K562 (cell line): ENCODE results near the gene ATOH1. TPM values are rescaled to one million over a fixed set of nuclear protein-coding genes. Genes with fewer than 3 reads are reported as not detected.

Source experiments
- BHLHE40 ChIP-seq: IDR thresholded peaks from 2 replicates; pipeline ENCODE4 v1.6.1; 2011; ENCODE audit warnings: low read length, improper control_type of control experiment
- FOXK1 ChIP-seq: sonication (generic); formaldehyde crosslinking; IDR thresholded peaks from 2 replicates; pipeline ENCODE4 v1.8.0; 2022; ENCODE audit warnings: missing genetic modification reagents, mild to moderate bottlenecking, borderline replicate concordance
- GABPA ChIP-seq: fragments of 200-800 bp; sonication (Bioruptor generic); conservative IDR thresholded peaks from 2 replicates; pipeline ENCODE4 v1.6.1; 2016; ENCODE audit warnings: low read depth, missing genetic modification characterization, missing compliant biosample characterization
- HDAC3 ChIP-seq: fragments of 450-650 bp; IDR thresholded peaks from 2 replicates; pipeline ENCODE4 v1.6.1; 2018; ENCODE audit warnings: borderline replicate concordance, mild to moderate bottlenecking, moderate library complexity; ENCODE audit not compliant: partially characterized antibody
- OTX1 ChIP-seq: fragments of 450-650 bp; formaldehyde crosslinking; IDR thresholded peaks from 2 replicates; pipeline ENCODE4 v1.4.0; 2022; ENCODE audit warnings: mild to moderate bottlenecking
- PRMT5 ChIP-seq: sonication (generic); formaldehyde crosslinking; IDR thresholded peaks from 2 replicates; pipeline ENCODE4 v1.5.0; 2020; ENCODE audit warnings: missing genetic modification reagents
- TEAD1 ChIP-seq, 2 experiments: fragments of 450-650 bp in 1 of 2; sonication (generic) in 1 of 2; formaldehyde crosslinking; IDR thresholded peaks; 2 replicates each; pipeline versions ENCODE4 v1.4.0 to v1.8.0; 2020 to 2022; ENCODE audit warnings: mild to moderate bottlenecking in 2 of 2, missing genetic modification reagents in 1 of 2
- ZNF212 ChIP-seq: fragments of 450-650 bp; formaldehyde crosslinking; IDR thresholded peaks from 2 replicates; pipeline ENCODE4 v1.4.0; 2020; ENCODE audit warnings: mild to moderate bottlenecking
- ZNF311 ChIP-seq: fragments of 250-450 bp; sonication (Bioruptor Pico); IDR thresholded peaks from 2 replicates; pipeline ENCODE4 v1.4.0; 2020; ENCODE audit warnings: mild to moderate bottlenecking, moderate library complexity
- polyA plus RNA-seq, 8 experiments: library from polyadenylated mRNA; depleted of rRNA in 4 of 8; stranded (reverse) in 5 of 8; unstranded in 3 of 8; fragments of >200 nt; fragmentation: Nextera tagmentation in 2 of 8; fragmentation: Illumina TruSeq in 1 of 8; extraction: Ambion mirVana in 2 of 8; extraction: Trizol in 1 of 8; gene quantifications; 2 replicates each; pipeline versions ENCODE4 v1.2.1 to v1.2.3, GENCODE V29; 2011 to 2014; ENCODE audit warnings: inconsistent platforms in 1 of 8, missing spikeins in 1 of 8
- total RNA-seq, 7 experiments: library from RNA; depleted of rRNA in 6 of 7; stranded (reverse); fragments of >200 nt in 6 of 7; fragmentation: Illumina TruSeq in 2 of 7; extraction: Trizol in 2 of 7; gene quantifications; 2 replicates each; pipeline versions ENCODE4 v1.2.1 to v1.2.3, GENCODE V29; 2011 to 2021; ENCODE audit warnings: low replicate concordance in 1 of 7
- TF ChIP-seq, protein P1 (sequence below): fragments of 250-450 bp; sonication (Bioruptor Pico); IDR thresholded peaks from 2 replicates; pipeline ENCODE4 v1.8.0; 2021; ENCODE audit warnings: moderate library complexity, mild to moderate bottlenecking, inconsistent platforms
- TF ChIP-seq, protein P2 (sequence below): IDR thresholded peaks from 2 replicates; pipeline ENCODE4 v1.6.1; 2012; ENCODE audit warnings: low read depth, low read length, improper control_type of control experiment, borderline replicate concordance
- TF ChIP-seq, protein P3 (sequence below): sonication (generic); formaldehyde crosslinking; IDR thresholded peaks from 2 replicates; pipeline ENCODE4 v1.8.1; 2023; ENCODE audit warnings: mild to moderate bottlenecking, missing genetic modification reagents
- TF ChIP-seq, protein P4 (sequence below): IDR thresholded peaks from 2 replicates; pipeline ENCODE4 v1.6.1; 2016; ENCODE audit warnings: missing genetic modification characterization, missing compliant biosample characterization
- TF ChIP-seq, protein P5 (sequence below): fragments of 250-450 bp; sonication (Bioruptor Pico); IDR thresholded peaks from 2 replicates; pipeline ENCODE4 v1.8.0; 2022; ENCODE audit warnings: moderate library complexity, mild to moderate bottlenecking, inconsistent platforms

Gene ATOH1
- total and polyA plus RNA-seq, 9 of the 15 experiments (the other 6 are each of a cell fraction or from before 2014, with no cell fraction given), result not detected

DNA sequence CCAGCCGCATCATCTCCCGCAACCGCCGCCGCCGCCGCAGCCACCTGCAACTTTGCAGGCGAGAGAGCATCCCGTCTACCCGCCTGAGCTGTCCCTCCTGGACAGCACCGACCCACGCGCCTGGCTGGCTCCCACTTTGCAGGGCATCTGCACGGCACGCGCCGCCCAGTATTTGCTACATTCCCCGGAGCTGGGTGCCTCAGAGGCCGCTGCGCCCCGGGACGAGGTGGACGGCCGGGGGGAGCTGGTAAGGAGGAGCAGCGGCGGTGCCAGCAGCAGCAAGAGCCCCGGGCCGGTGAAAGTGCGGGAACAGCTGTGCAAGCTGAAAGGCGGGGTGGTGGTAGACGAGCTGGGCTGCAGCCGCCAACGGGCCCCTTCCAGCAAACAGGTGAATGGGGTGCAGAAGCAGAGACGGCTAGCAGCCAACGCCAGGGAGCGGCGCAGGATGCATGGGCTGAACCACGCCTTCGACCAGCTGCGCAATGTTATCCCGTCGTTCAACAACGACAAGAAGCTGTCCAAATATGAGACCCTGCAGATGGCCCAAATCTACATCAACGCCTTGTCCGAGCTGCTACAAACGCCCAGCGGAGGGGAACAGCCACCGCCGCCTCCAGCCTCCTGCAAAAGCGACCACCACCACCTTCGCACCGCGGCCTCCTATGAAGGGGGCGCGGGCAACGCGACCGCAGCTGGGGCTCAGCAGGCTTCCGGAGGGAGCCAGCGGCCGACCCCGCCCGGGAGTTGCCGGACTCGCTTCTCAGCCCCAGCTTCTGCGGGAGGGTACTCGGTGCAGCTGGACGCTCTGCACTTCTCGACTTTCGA, 654 bp downstream of the ATOH1 start (continued):
- TF ChIP-seq, protein P1, sequence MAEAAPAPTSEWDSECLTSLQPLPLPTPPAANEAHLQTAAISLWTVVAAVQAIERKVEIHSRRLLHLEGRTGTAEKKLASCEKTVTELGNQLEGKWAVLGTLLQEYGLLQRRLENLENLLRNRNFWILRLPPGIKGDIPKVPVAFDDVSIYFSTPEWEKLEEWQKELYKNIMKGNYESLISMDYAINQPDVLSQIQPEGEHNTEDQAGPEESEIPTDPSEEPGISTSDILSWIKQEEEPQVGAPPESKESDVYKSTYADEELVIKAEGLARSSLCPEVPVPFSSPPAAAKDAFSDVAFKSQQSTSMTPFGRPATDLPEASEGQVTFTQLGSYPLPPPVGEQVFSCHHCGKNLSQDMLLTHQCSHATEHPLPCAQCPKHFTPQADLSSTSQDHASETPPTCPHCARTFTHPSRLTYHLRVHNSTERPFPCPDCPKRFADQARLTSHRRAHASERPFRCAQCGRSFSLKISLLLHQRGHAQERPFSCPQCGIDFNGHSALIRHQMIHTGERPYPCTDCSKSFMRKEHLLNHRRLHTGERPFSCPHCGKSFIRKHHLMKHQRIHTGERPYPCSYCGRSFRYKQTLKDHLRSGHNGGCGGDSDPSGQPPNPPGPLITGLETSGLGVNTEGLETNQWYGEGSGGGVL, result no peak
- TF ChIP-seq, protein P2, sequence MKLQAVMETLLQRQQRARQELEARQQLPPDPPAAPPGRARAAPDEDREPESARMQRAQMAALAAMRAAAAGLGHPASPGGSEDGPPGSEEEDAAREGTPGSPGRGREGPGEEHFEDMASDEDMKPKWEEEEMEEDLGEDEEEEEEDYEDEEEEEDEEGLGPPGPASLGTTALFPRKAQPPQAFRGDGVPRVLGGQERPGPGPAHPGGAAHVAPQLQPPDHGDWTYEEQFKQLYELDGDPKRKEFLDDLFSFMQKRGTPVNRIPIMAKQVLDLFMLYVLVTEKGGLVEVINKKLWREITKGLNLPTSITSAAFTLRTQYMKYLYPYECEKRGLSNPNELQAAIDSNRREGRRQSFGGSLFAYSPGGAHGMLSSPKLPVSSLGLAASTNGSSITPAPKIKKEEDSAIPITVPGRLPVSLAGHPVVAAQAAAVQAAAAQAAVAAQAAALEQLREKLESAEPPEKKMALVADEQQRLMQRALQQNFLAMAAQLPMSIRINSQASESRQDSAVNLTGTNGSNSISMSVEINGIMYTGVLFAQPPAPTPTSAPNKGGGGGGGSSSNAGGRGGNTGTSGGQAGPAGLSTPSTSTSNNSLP, result no peak
- TF ChIP-seq ZNF212, result no peak
- TF ChIP-seq BHLHE40, result no peak
- TF ChIP-seq, protein P3, sequence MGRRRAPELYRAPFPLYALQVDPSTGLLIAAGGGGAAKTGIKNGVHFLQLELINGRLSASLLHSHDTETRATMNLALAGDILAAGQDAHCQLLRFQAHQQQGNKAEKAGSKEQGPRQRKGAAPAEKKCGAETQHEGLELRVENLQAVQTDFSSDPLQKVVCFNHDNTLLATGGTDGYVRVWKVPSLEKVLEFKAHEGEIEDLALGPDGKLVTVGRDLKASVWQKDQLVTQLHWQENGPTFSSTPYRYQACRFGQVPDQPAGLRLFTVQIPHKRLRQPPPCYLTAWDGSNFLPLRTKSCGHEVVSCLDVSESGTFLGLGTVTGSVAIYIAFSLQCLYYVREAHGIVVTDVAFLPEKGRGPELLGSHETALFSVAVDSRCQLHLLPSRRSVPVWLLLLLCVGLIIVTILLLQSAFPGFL (CRISPR knock-in tag), result no peak
- no peak for TF ChIP-seq TEAD1 (CRISPR knock-in tag; IDR thresholded peaks at IDR 0.05)
- no peak for TF ChIP-seq GABPA (tag)
- TF ChIP-seq, protein P4, sequence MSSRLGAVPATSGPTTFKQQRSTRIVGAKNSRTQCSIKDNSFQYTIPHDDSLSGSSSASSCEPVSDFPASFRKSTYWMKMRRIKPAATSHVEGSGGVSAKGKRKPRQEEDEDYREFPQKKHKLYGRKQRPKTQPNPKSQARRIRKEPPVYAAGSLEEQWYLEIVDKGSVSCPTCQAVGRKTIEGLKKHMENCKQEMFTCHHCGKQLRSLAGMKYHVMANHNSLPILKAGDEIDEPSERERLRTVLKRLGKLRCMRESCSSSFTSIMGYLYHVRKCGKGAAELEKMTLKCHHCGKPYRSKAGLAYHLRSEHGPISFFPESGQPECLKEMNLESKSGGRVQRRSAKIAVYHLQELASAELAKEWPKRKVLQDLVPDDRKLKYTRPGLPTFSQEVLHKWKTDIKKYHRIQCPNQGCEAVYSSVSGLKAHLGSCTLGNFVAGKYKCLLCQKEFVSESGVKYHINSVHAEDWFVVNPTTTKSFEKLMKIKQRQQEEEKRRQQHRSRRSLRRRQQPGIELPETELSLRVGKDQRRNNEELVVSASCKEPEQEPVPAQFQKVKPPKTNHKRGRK (tag), result no peak
- no peak for TF ChIP-seq FOXK1 (CRISPR knock-in tag)
- no peak for TF ChIP-seq OTX1 (CRISPR knock-in tag)
- no peak for TF ChIP-seq PRMT5
- TF ChIP-seq HDAC3, result no peak
- TF ChIP-seq, protein P5, sequence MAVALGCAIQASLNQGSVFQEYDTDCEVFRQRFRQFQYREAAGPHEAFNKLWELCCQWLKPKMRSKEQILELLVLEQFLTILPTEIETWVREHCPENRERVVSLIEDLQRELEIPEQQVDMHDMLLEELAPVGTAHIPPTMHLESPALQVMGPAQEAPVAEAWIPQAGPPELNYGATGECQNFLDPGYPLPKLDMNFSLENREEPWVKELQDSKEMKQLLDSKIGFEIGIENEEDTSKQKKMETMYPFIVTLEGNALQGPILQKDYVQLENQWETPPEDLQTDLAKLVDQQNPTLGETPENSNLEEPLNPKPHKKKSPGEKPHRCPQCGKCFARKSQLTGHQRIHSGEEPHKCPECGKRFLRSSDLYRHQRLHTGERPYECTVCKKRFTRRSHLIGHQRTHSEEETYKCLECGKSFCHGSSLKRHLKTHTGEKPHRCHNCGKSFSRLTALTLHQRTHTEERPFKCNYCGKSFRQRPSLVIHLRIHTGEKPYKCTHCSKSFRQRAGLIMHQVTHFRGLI (CRISPR knock-in tag), result no peak
- no peak for TF ChIP-seq ZNF311
